ENCODE data around the gene ADCY3.
A peak's percentile ranks its signal among the peaks of the same experiment; 100 is the strongest.

ADCY3 gene

DNA sequence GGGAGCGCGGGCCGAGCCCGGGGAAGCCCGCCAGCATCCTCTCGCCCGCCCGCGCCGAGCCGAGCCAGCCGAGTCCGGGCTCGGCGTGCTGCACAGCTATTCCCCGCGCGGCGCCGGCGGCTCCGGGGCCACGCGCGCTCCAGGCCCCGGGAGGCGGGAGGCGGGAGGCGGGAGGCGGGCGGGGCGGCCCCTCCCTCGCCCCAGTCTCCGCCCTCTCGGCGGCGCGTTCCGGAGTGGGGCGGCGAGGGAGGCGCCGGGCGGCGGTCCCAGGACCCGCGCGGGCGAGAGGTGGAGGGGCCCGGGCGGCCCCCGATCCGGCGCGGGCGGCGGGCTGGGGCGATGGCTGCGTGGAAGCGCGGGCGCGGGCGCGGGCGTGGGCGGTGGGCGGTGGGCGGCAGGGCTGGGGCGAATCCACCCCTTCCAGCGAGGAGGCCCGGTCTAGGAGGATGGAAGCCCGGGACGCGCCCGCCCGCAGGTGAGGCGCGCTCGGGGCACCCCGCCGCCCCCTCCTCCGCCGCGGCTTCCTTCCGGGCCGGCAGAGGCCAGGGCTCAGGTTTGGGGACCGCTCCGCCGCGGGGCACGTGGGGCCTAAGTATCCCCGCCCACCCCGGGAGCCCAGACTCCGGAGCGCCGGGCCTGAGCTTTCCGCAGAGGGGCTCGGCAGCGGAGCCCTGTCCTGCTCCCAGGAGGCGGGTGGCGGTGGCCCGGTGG, at the start of gene ADCY3:
ADCY3 (minus strand) TSS at position 140 of the 711 bp plus-strand sequence. CDS start 1,250 bp downstream, outside the sequence.
- H3K27ac ChIP-seq: peak within 1 kb of the TSS; percentile 64
- TF ChIP-seq CTCF (IDR thresholded peaks at IDR 0.05) (no peak), ZFX (IDR thresholded peaks at IDR 0.05; ENCODE audit: borderline replicate concordance) (no peak)

DNA sequence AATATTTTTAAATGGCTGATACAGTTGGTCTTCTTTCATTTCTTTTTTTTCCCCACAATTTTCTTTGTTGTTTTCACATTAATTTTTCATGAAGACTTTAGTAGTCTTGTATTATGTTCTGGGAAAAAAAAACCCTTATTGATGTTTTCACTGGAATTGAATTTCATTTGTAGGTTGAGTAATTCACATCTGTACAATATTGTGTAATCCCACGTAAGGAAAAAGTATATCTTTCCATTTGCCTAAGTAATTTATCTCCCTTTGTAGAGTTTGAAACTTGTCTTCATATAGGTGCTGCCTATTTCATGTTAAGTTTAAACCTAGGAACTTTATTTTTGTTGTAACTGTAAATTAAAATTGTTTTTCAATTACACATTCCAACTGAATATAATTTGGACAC, 49.7 kb upstream of the ADCY3 start:
- no peak overlapping the region for H3K27ac ChIP-seq
- no peak for TF ChIP-seq CTCF (IDR thresholded peaks at IDR 0.05)
- no peak for TF ChIP-seq ZFX (IDR thresholded peaks at IDR 0.05; ENCODE audit: borderline replicate concordance)

GRCh38 chr2:24961903-24962302, 41.9 kb upstream of the ADCY3 start:
- TF ChIP-seq CTCF (IDR thresholded peaks at IDR 0.05) (no peak), ZFX (IDR thresholded peaks at IDR 0.05; ENCODE audit: borderline replicate concordance) (no peak)
- no peak overlapping the region for H3K27ac ChIP-seq

DNA sequence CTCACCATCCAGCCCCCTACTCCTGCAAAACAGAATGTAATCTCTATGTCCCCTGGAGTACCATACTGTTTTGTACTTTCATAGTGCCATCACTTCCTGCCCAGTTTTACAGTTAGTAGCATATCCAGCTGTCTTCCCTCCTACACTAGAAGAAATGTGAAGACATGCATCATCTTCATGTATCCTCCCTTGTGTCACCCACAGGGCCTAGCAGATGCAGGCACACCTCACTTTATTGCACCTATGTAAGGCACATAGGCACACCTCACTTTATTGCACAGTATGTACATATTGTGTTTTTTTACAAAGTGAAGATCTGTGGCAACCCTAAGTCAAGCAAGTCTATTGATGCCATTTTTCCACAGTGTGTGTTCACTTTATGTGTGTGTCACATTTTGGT, 39.7 kb upstream of the ADCY3 start:
- H3K27ac ChIP-seq: no peak overlapping the region
- TF ChIP-seq ZFX (IDR thresholded peaks at IDR 0.05; ENCODE audit: borderline replicate concordance) (no peak), CTCF (IDR thresholded peaks at IDR 0.05) (no peak)

- TF ChIP-seq CTCF (IDR thresholded peaks at IDR 0.05) (no peak), ZFX (IDR thresholded peaks at IDR 0.05; ENCODE audit: borderline replicate concordance) (no peak)
- no peak overlapping the region for H3K27ac ChIP-seq
Observed at GRCh38 chr2:24958411-24958935, 38.4 kb upstream of the ADCY3 start.

DNA sequence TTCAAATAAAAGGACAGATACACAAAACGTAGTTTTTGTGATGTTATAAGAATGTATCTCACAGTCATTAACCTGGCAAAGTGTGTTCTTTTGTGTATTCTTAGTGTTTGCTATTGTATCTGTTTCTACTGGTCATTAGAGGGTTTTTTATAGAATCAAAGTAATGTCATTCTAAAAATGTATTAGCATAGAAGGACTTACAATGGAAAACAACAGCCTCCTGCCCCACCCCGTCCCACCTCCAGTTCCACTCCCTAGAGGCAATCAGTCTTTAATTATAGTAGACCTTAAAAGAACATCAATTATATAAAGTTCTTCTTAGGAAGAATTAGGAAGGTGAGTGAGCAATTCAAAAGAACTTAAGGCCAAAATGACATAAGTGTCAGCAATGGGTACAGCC, 37.9 kb upstream of the ADCY3 start:
- TF ChIP-seq ZFX (IDR thresholded peaks at IDR 0.05; ENCODE audit: borderline replicate concordance) (no peak), CTCF (IDR thresholded peaks at IDR 0.05) (no peak)
- H3K27ac ChIP-seq: no peak overlapping the region

- H3K27ac ChIP-seq: no peak overlapping the region
- no peak for TF ChIP-seq CTCF (IDR thresholded peaks at IDR 0.05)
Observed at GRCh38 chr2:24957221-24957620, 37.2 kb upstream of the ADCY3 start.
